Umbilical cord (tissue), 2 donors: ENCODE measurements around the gene TAOK3. TPM values are rescaled to one million over a fixed set of nuclear protein-coding genes. Genes with fewer than 3 reads are reported as not detected.

ENCODE experiments used
- DNase-seq: peaks from one replicate; pipeline ENCODE4 v3.0.0-alpha.2; 2015; ENCODE audit warnings: low spot score
- total RNA-seq: library from RNA; depleted of rRNA; stranded (reverse); fragments of >200 nt; gene quantifications from one replicate; pipeline ENCODE4 v1.2.3, GENCODE V29; 2014; ENCODE audit warnings: low replicate concordance; ENCODE audit not compliant: insufficient read depth

The TAOK3 gene
- total RNA-seq, 1 donor from 2014 or later, result 43.6 TPM

- no peak for DNase-seq
Observed at GRCh38 chr12:118213452-118213851, 159.3 kb downstream of the TAOK3 start.

- no peak for DNase-seq
Observed at GRCh38 chr12:118212606-118213005, 160.1 kb downstream of the TAOK3 start.

GRCh38 chr12:118206107-118206412, 166.6 kb downstream of the TAOK3 start:
- no peak for DNase-seq

- DNase-seq, result no peak
Observed at GRCh38 chr12:118193958-118194357, 178.7 kb downstream of the TAOK3 start.

GRCh38 chr12:118193477-118193876, 179.2 kb downstream of the TAOK3 start:
- no peak for DNase-seq

- peak; percentile 74 for DNase-seq
Observed at GRCh38 chr12:118190266-118190665, 182.4 kb downstream of the TAOK3 start.

GRCh38 chr12:118189741-118190191, 182.9 kb downstream of the TAOK3 start:
- DNase-seq, result peak; percentile 82

GRCh38 chr12:118188690-118189371, 183.9 kb downstream of the TAOK3 start:
- DNase-seq, result peak; percentile 72

- DNase-seq, result no peak
Observed at GRCh38 chr12:118187751-118188435, 184.8 kb downstream of the TAOK3 start.

GRCh38 chr12:118185602-118186397, 186.9 kb downstream of the TAOK3 start:
- no peak for DNase-seq

GRCh38 chr12:118183711-118184110, 189.0 kb downstream of the TAOK3 start:
- no peak for DNase-seq

GRCh38 chr12:118183155-118183554, 189.6 kb downstream of the TAOK3 start:
- no peak for DNase-seq

- DNase-seq, result no peak
Observed at GRCh38 chr12:118175823-118176447, 196.8 kb downstream of the TAOK3 start.

- no peak for DNase-seq
Observed at GRCh38 chr12:118166946-118167345, 205.8 kb downstream of the TAOK3 start.

- peak; percentile 12 for DNase-seq
Observed at GRCh38 chr12:118164798-118165486, 207.8 kb downstream of the TAOK3 start.

- DNase-seq, result no peak
Observed at GRCh38 chr12:118160536-118160935, 212.2 kb downstream of the TAOK3 start.

- DNase-seq, result no peak
Observed at GRCh38 chr12:118151755-118152154, 221.0 kb downstream of the TAOK3 start.

- DNase-seq, result peak; percentile 3
Observed at GRCh38 chr12:118150625-118151024, 222.1 kb downstream of the TAOK3 start.

- no peak for DNase-seq
Observed at GRCh38 chr12:118148287-118148686, 224.4 kb downstream of the TAOK3 start.

- DNase-seq, result no peak
Observed at GRCh38 chr12:118145798-118146156, 226.9 kb downstream of the TAOK3 start.

- no peak for DNase-seq
Observed at GRCh38 chr12:118145113-118145797, 227.5 kb downstream of the TAOK3 start.
